Transverse colon (tissue), 4 donors: Measurements from ENCODE around the gene RNF5. TPM values are rescaled to one million over a fixed set of nuclear protein-coding genes. Genes with fewer than 3 reads are reported as not detected.

ENCODE experiments used
- DNase-seq: peaks from one replicate; pipeline ENCODE4 v3.0.0-alpha.2; 2019
- H3K27ac ChIP-seq, 4 donors: fragments of 200-600 bp; sonication (generic); 2 replicates each; pipeline ENCODE4 v1.5.1; 2016 to 2018; ENCODE audit warnings: inconsistent platforms in 4 of 4
- H3K27me3 ChIP-seq: fragments of 200-600 bp; sonication (generic); 2 replicates; pipeline ENCODE4 v1.5.1; 2017; ENCODE audit warnings: inconsistent platforms
- H3K36me3 ChIP-seq, 4 donors: fragments of 200-600 bp; sonication (generic); 2 replicates each; pipeline ENCODE4 v1.5.1; 2017 to 2019; ENCODE audit warnings: inconsistent platforms in 4 of 4
- H3K4me1 ChIP-seq, 4 donors: fragments of 200-600 bp; sonication (generic); 2 replicates each; pipeline ENCODE4 v1.5.1; 2017 to 2020; ENCODE audit warnings: inconsistent platforms in 4 of 4
- H3K4me3 ChIP-seq, 4 donors: fragments of 200-600 bp; sonication (generic); 1 replicate in 1 of 4; 2 replicates in 3 of 4; pipeline versions ENCODE4 v1.5.1 to v1.6.1; 2017 to 2019; ENCODE audit warnings: inconsistent platforms in 4 of 4
- H3K9me3 ChIP-seq, 2 donors: fragments of 200-600 bp; sonication (generic); 2 replicates each; pipeline ENCODE4 v1.5.1; 2017 to 2019; ENCODE audit warnings: inconsistent platforms in 2 of 2
- CTCF ChIP-seq, 5 experiments: fragments of 200-600 bp in 3 of 5; fragments of 450-650 bp in 2 of 5; sonication (generic) in 3 of 5; IDR thresholded peaks; 1 replicate in 2 of 5; 2 replicates in 3 of 5; pipeline ENCODE4 v1.5.1; 2016 to 2017; ENCODE audit warnings: antibody characterized with exemption in 5 of 5, inconsistent platforms in 3 of 5, mild to moderate bottlenecking in 2 of 5, moderate library complexity in 1 of 5
- EP300 ChIP-seq: sonication (generic); formaldehyde crosslinking; IDR thresholded peaks from one replicate; pipeline ENCODE4 v1.6.1; 2017; ENCODE audit warnings: antibody characterized with exemption, low read depth
- POLR2A ChIP-seq: fragments of 450-650 bp; IDR thresholded peaks from one replicate; pipeline ENCODE4 v1.6.1; 2016; ENCODE audit warnings: antibody characterized with exemption, mild to moderate bottlenecking, moderate library complexity
- POLR2AphosphoS5 ChIP-seq, 3 donors: sonication (generic); formaldehyde crosslinking; IDR thresholded peaks; one replicate each; pipeline ENCODE4 v1.6.1; 2016; ENCODE audit warnings: antibody characterized with exemption in 3 of 3
- WGBS, 2 donors: methylation state at CpG; one replicate each; pipeline ENCODE4 v1.1.5; 2018; ENCODE audit warnings: low coverage in 1 of 2; 5-methylcytosine and 5-hydroxymethylcytosine counted together
- in situ Hi-C, 4 donors: fragments of 200-750 bp; cut with MboI; loops; one replicate each; pipeline versions ENCODE4 v1.15.0 to v1.15.1; 2017; ENCODE audit warnings: low sequenced_read_pairs in 3 of 4, low pct_ligation_motif_present in 1 of 4, low pct_unique_long_range_greater_than_20kb in 1 of 4
- intact Hi-C: fragments of 100-400 bp; cut with DNase I; formaldehyde crosslinking; loops from one replicate; pipeline ENCODE4 v1.15.1; 2023; ENCODE audit warnings: low total_unique reads
- total RNA-seq, 4 donors: library from RNA; depleted of rRNA; stranded (reverse); fragments of >200 nt; gene quantifications; one replicate each; pipeline ENCODE4 v1.1.0, GENCODE V29; 2016

Gene RNF5
- total RNA-seq, 4 donors from 2014 or later = 36.0 to 212 (median 120) TPM

DNA sequence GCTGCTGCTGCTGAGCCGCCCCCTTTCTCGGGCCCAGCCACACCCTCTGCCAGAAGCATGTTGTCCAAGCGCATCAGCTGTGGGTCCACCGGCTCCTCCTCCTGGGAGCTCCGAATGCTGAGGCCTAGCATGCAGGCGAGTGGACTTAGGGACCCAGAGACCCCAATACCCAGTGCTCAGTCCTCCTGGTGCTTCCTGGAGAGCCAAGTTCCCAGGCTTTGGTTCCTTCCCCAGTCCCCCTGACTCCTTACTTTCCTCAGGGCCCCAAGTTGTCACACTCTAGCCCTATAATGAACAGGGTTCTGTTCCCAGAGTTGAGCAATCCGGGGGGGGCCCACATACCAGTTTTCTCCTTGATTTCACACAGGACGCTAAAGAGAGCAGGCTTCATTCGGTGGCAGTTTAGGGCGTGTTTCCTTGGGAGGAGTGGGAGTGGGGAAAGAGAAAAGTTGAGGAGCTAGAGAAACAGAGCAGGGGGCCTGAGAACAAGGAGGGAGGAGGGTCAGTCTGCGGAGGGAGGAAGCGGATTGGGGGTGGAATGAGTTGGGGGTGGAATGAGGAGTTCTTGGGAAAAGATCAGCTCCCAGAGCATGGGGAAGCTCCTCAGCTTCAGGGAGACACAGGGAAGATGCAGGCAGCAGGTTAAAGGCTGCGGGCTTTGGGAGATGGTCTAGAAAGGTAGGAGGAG, 10.3 kb downstream of the RNF5 start:
- H3K36me3 ChIP-seq = peaks cover 0 to 7% (median under 1%) of the 10 kb centered on the region in 4 donors
- H3K4me3 ChIP-seq = peak overlapping the region; percentile 77 to 95 (median 86)
- H3K9me3 ChIP-seq = no peaks in the 10 kb centered on the region
- H3K27ac ChIP-seq = peak overlapping the region; percentile 92 to 98 (median 98)
- peaks cover 16 to 61% (median 42%) of the 10 kb centered on the region in 4 donors for H3K4me1 ChIP-seq
- DNase-seq = no peak
- TF ChIP-seq POLR2AphosphoS5 (IDR thresholded peaks at IDR 0.05) = no peak
- no peak for TF ChIP-seq CTCF (IDR thresholded peaks at IDR 0.05)
- TF ChIP-seq POLR2A = no peak
- no peak for TF ChIP-seq EP300
- WGBS, 2 donors = 22 to 27% methylated on average over 4 to 13 of the region's 13 CpGs
- no peaks in the 10 kb centered on the region for H3K27me3 ChIP-seq
- in situ Hi-C loops = no loop called here
- intact Hi-C loops = no loop called here

DNA sequence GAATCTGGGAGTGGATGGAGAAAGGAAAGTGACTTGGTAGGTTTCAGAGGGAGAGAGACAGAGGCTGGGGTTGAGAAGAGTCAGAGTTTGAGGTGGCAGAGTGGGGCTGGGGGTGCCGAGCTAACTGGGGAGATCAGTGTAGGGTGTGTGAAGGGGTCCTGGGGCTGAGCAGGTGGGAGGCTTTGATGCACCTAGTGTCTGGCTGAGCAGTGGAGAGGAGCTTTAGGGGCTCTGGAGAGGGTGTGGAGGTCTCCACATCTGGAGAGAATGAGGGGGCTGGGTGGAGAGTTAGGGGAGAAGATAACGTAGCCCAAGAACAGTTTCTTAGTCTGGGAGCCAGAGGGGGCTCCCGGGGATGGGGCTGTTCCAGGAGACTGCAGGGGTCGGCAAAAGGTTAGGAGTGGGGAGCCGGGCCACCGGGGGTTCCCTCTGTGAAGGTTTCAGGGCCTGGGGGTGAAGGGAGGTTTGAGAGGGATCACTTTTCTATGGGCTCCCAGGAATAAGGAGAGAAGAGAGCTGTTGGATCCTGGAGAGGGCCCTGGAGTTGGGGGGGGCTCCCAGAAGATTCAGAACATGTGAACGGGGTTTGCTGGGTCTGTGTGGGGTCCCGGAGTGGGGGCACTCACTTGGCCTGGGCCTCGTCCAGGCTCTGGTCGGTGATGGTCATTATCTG, 11.0 kb downstream of the RNF5 start:
- peak overlapping the region; percentile 92 to 98 (median 98) for H3K27ac ChIP-seq
- no peaks in the 10 kb centered on the region for H3K9me3 ChIP-seq
- in situ Hi-C loops = no loop called here
- H3K4me3 ChIP-seq = peak overlapping the region; percentile 77 to 95 (median 86)
- DNase-seq = no peak
- H3K4me1 ChIP-seq = peaks cover 16 to 61% (median 42%) of the 10 kb centered on the region in 4 donors
- H3K27me3 ChIP-seq = no peaks in the 10 kb centered on the region
- intact Hi-C loops = no loop called here
- H3K36me3 ChIP-seq = peaks cover 0 to 7% (median 0%) of the 10 kb centered on the region in 4 donors
- TF ChIP-seq EP300 (no peak), CTCF (IDR thresholded peaks at IDR 0.05) (no peak)
- 2 to 6% methylated on average over 3 to 10 of the region's 10 CpGs for WGBS, 2 donors

GRCh38 chr6:32189742-32190053, 11.5 kb downstream of the RNF5 start:
- Histone ChIP-seq H3K36me3 (peaks cover 0 to 7% (median 0%) of the 10 kb centered on the region in 4 donors), H3K4me3 (peak overlapping the region; percentile 77 to 95 (median 86)), H3K27me3 (no peaks in the 10 kb centered on the region), H3K27ac (peak overlapping the region; percentile 92 to 98 (median 98)), H3K9me3 (no peaks in the 10 kb centered on the region), H3K4me1 (peaks cover 17 to 65% (median 42%) of the 10 kb centered on the region in 4 donors)
- DNase-seq = no peak
- no peak for TF ChIP-seq EP300
- no peak for TF ChIP-seq CTCF (IDR thresholded peaks at IDR 0.05)
- TF ChIP-seq POLR2A = no peak
- no peak for TF ChIP-seq POLR2AphosphoS5 (IDR thresholded peaks at IDR 0.05)
- 11% methylated on average over 11 of the region's 23 CpGs; no CpG with 5 or more reads in 1 of the 2 donors for WGBS, 2 donors
- intact Hi-C loops (loop anchor here (2.0 kb wide), 1 partner anchor 37 kb away; no protein-coding TSS in a partner anchor), in situ Hi-C loops (no loop called here)

DNA sequence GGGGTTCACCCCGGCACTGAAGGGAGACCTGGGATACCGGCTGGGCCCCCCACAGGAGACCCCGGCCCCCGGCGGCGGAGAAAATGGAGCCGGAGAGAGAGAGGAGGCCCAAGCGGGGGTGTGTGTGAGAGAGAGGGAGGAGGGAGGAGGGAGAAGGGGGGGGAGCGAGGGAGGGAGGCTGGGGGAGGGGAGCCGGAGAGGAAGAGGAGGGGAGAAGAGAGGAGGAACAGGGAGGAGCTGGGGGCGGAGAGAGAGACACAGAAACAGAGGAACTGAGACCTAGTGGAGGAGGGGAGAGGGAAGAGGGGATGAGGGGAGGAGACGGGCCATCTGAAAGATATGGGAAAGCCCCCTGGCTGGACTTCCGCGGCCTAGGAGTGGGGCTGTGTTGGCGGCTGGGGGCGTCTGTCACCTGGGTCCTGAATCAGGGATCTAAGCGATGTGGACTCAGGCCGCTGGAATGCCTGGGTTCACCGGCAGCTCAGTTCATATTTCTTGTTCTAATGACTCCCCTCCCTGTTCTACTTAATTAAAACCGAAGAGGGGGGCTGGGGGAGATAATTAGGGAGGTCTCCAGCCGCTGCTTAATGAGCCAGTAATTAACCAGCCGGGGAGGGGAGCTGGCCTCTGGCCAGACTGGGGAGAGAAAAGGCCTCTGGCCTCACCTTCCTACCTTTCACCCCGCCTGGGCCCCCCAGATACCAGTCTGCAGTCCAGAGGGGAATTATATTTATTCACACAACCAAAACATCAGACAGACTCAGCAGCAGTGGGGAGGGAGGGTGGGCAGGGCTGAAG, 12.0 kb downstream of the RNF5 start, which contains the start of gene PBX2:
PBX2 (minus strand) TSS at position 149 of the 798 bp plus-strand sequence. CDS start 287 bp downstream, outside the sequence.
- DNase-seq = peak; percentile 94
- no peaks in the 10 kb centered on the region for H3K27me3 ChIP-seq
- peak within 1 kb of the TSS; percentile 77 to 95 (median 86) for H3K4me3 ChIP-seq
- intact Hi-C loops = loop anchor here (2.0 kb wide), 1 partner anchor 37 kb away; no protein-coding TSS in a partner anchor
- TF ChIP-seq POLR2A (peak; percentile 75), POLR2AphosphoS5 (IDR thresholded peaks at IDR 0.05) (peak; percentile 55 to 78 (median 70)), EP300 (no peak)
- H3K27ac ChIP-seq = peak within 1 kb of the TSS; percentile 92 to 98 (median 98)
- peaks cover 21 to 70% (median 45%) of the 10 kb centered on the region in 4 donors for H3K4me1 ChIP-seq
- in situ Hi-C loops = no loop called here
- H3K9me3 ChIP-seq = no peaks in the 10 kb centered on the region
- H3K36me3 ChIP-seq = peaks cover 0 to 7% (median 0%) of the 10 kb centered on the region in 4 donors
- 1% methylated on average over 22 of the region's 23 CpGs; no CpG with 5 or more reads in 1 of the 2 donors for WGBS, 2 donors
